ENCODE data around the gene GALNTL6. TPM values are rescaled to one million over a fixed set of nuclear protein-coding genes. Genes with fewer than 3 reads are reported as not detected.

The GALNTL6 gene
- total RNA-seq, 1 donor from 2014 or later, result 0.61 TPM

GRCh38 chr4:172651961-172652360 lies 838.8 kb downstream of the GALNTL6 start:
- H3K27me3 Mint-ChIP-seq (ENCODE audit: low read depth, unreplicated experiment), result no peaks in the 10 kb centered on the region
- H3K27ac Mint-ChIP-seq (ENCODE audit: unreplicated experiment), result no peak overlapping the region
- no peak overlapping the region for H3K4me3 ChIP-seq (ENCODE audit: insufficient read depth, low read depth, low read length)
- no peaks in the 10 kb centered on the region for H3K9me3 ChIP-seq (ENCODE audit: insufficient read depth, low read depth, low read length)
- H3K79me2 ChIP-seq (ENCODE audit: insufficient read depth, low read length), result no peaks in the 10 kb centered on the region
- no peaks in the 10 kb centered on the region for H3K36me3 Mint-ChIP-seq (ENCODE audit: low read depth, unreplicated experiment)
- H3K9me3 Mint-ChIP-seq (ENCODE audit: unreplicated experiment), result no peaks in the 10 kb centered on the region
- H3K27ac ChIP-seq (ENCODE audit: low read depth, low read length), result no peak overlapping the region
- DNase-seq (ENCODE audit: low read depth) (no peak), FAIRE-seq (no peak)
- no peak overlapping the region for H3K4me2 ChIP-seq (ENCODE audit: low read length)
- H2AFZ ChIP-seq (ENCODE audit: low read depth, low read length), result no peak overlapping the region
- TF ChIP-seq CTCF (IDR thresholded peaks at IDR 0.05; ENCODE audit: insufficient read depth, low read depth, low read length) (no peak), EZH2 (IDR thresholded peaks at IDR 0.05; ENCODE audit: insufficient read depth, low read length) (no peak)
- H3K27me3 ChIP-seq (ENCODE audit: insufficient read depth, low read length), result no peaks in the 10 kb centered on the region
- no peaks in the 10 kb centered on the region for H4K20me1 ChIP-seq (ENCODE audit: insufficient read depth, low read length)
- no peaks in the 10 kb centered on the region for H3K4me1 ChIP-seq (ENCODE audit: insufficient read depth, low read length)
- peaks cover 4% of the 10 kb centered on the region for H3K4me1 Mint-ChIP-seq (ENCODE audit: low read depth, unreplicated experiment)
- H3K9ac ChIP-seq (ENCODE audit: low read length), result no peak overlapping the region
- H3K4me3 Mint-ChIP-seq (ENCODE audit: unreplicated experiment), result no peak overlapping the region
- H3K36me3 ChIP-seq (ENCODE audit: insufficient read depth, low read length), result no peaks in the 10 kb centered on the region

GRCh38 chr4:172652369-172652768 lies 839.2 kb downstream of the GALNTL6 start:
- no peaks in the 10 kb centered on the region for H3K4me1 ChIP-seq (ENCODE audit: insufficient read depth, low read length)
- DNase-seq (ENCODE audit: low read depth), result no peak
- H3K36me3 ChIP-seq (ENCODE audit: insufficient read depth, low read length), result no peaks in the 10 kb centered on the region
- H3K36me3 Mint-ChIP-seq (ENCODE audit: low read depth, unreplicated experiment), result no peaks in the 10 kb centered on the region
- no peak overlapping the region for H2AFZ ChIP-seq (ENCODE audit: low read depth, low read length)
- H3K27ac Mint-ChIP-seq (ENCODE audit: unreplicated experiment), result no peak overlapping the region
- no peak overlapping the region for H3K4me3 ChIP-seq (ENCODE audit: insufficient read depth, low read depth, low read length)
- no peak overlapping the region for H3K27ac ChIP-seq (ENCODE audit: low read depth, low read length)
- no peaks in the 10 kb centered on the region for H3K27me3 Mint-ChIP-seq (ENCODE audit: low read depth, unreplicated experiment)
- H3K9me3 Mint-ChIP-seq (ENCODE audit: unreplicated experiment), result no peaks in the 10 kb centered on the region
- TF ChIP-seq CTCF (IDR thresholded peaks at IDR 0.05; ENCODE audit: insufficient read depth, low read depth, low read length) (no peak), EZH2 (IDR thresholded peaks at IDR 0.05; ENCODE audit: insufficient read depth, low read length) (no peak)
- H3K4me1 Mint-ChIP-seq (ENCODE audit: low read depth, unreplicated experiment), result peaks cover 4% of the 10 kb centered on the region
- no peak for FAIRE-seq
- H3K9ac ChIP-seq (ENCODE audit: low read length), result no peak overlapping the region
- no peak overlapping the region for H3K4me2 ChIP-seq (ENCODE audit: low read length)
- H3K9me3 ChIP-seq (ENCODE audit: insufficient read depth, low read depth, low read length), result no peaks in the 10 kb centered on the region
- no peaks in the 10 kb centered on the region for H3K79me2 ChIP-seq (ENCODE audit: insufficient read depth, low read length)
- H3K27me3 ChIP-seq (ENCODE audit: insufficient read depth, low read length), result no peaks in the 10 kb centered on the region
- H3K4me3 Mint-ChIP-seq (ENCODE audit: unreplicated experiment), result no peak overlapping the region
- H4K20me1 ChIP-seq (ENCODE audit: insufficient read depth, low read length), result no peaks in the 10 kb centered on the region

- FAIRE-seq, result no peak
- Histone ChIP-seq H2AFZ (ENCODE audit: low read depth, low read length) (no peak overlapping the region), H3K4me3 (ENCODE audit: insufficient read depth, low read depth, low read length) (no peak overlapping the region)
Measured at GRCh38 chr4:172653676-172654075, 840.5 kb downstream of the GALNTL6 start.

More at GRCh38 chr4:172653676-172654075, 840.5 kb downstream of the GALNTL6 start:
- no peak for TF ChIP-seq CTCF (IDR thresholded peaks at IDR 0.05; ENCODE audit: insufficient read depth, low read depth, low read length)
- no peak for TF ChIP-seq EZH2 (IDR thresholded peaks at IDR 0.05; ENCODE audit: insufficient read depth, low read length)
- Histone ChIP-seq H3K9me3 (ENCODE audit: insufficient read depth, low read depth, low read length) (no peaks in the 10 kb centered on the region), H3K4me1 (ENCODE audit: insufficient read depth, low read length) (no peaks in the 10 kb centered on the region), H3K27ac (ENCODE audit: low read depth, low read length) (no peak overlapping the region), H3K36me3 (ENCODE audit: insufficient read depth, low read length) (no peaks in the 10 kb centered on the region), H3K9ac (ENCODE audit: low read length) (no peak overlapping the region), H3K79me2 (ENCODE audit: insufficient read depth, low read length) (no peaks in the 10 kb centered on the region), H3K27me3 (ENCODE audit: insufficient read depth, low read length) (no peaks in the 10 kb centered on the region), H4K20me1 (ENCODE audit: insufficient read depth, low read length) (no peaks in the 10 kb centered on the region), H3K4me2 (ENCODE audit: low read length) (no peak overlapping the region)
- Mint-ChIP-seq H3K27ac (ENCODE audit: unreplicated experiment) (no peak overlapping the region), H3K27me3 (ENCODE audit: low read depth, unreplicated experiment) (no peaks in the 10 kb centered on the region), H3K4me1 (ENCODE audit: low read depth, unreplicated experiment) (peaks cover under 1% of the 10 kb centered on the region), H3K36me3 (ENCODE audit: low read depth, unreplicated experiment) (no peaks in the 10 kb centered on the region), H3K4me3 (ENCODE audit: unreplicated experiment) (no peak overlapping the region), H3K9me3 (ENCODE audit: unreplicated experiment) (no peaks in the 10 kb centered on the region)
- no peak for DNase-seq (ENCODE audit: low read depth)
